Stimulated activated CD4-positive, alpha-beta T cell treated with anti-CD3 and anti-CD28 coated beads, Interleukin-2, amount 100 ng/mL, for 4 hours (primary cell): ENCODE measurements around the gene CLNK.

Experiments
- DNase-seq: peaks from one replicate; pipeline ENCODE4 v3.0.0-alpha.2; 2020; ENCODE audit warnings: low read depth

The CLNK gene

GRCh38 chr4:10684631-10685030 is at the start of gene CLNK:
TSS of gene CLNK (minus strand) at chr4:10684768. CDS start at chr4:10667869, 16,899 bp downstream.
- no peak for DNase-seq

GRCh38 chr4:10733481-10734062 is 49.0 kb upstream of the CLNK start:
- no peak for DNase-seq

- DNase-seq, result no peak
These were observed 48.4 kb upstream of the CLNK start for GRCh38 chr4:10732914-10733415.

- DNase-seq, result no peak
These were observed 47.8 kb upstream of the CLNK start for GRCh38 chr4:10732235-10732913.

- no peak for DNase-seq
These were observed 47.1 kb upstream of the CLNK start for GRCh38 chr4:10731690-10732089.

GRCh38 chr4:10731162-10731561 is 46.6 kb upstream of the CLNK start:
- no peak for DNase-seq

- DNase-seq, result no peak
These were observed 46.0 kb upstream of the CLNK start for GRCh38 chr4:10730590-10730989.

- DNase-seq, result no peak
These were observed 45.5 kb upstream of the CLNK start for GRCh38 chr4:10730019-10730418.

GRCh38 chr4:10729366-10729765 is 44.8 kb upstream of the CLNK start:
- no peak for DNase-seq

- no peak for DNase-seq
These were observed 43.4 kb upstream of the CLNK start for GRCh38 chr4:10728016-10728415.

GRCh38 chr4:10727140-10727880 is 42.7 kb upstream of the CLNK start:
- DNase-seq, result no peak

- no peak for DNase-seq
These were observed 38.4 kb upstream of the CLNK start for GRCh38 chr4:10722957-10723356.

GRCh38 chr4:10721616-10722015 is 37.0 kb upstream of the CLNK start:
- DNase-seq, result no peak

- no peak for DNase-seq
These were observed 31.6 kb upstream of the CLNK start for GRCh38 chr4:10716163-10716562.

- DNase-seq, result no peak
These were observed 31.1 kb upstream of the CLNK start for GRCh38 chr4:10715696-10716095.

GRCh38 chr4:10715135-10715534 is 30.6 kb upstream of the CLNK start:
- no peak for DNase-seq

GRCh38 chr4:10713591-10713990 is 29.0 kb upstream of the CLNK start:
- DNase-seq, result no peak

GRCh38 chr4:10706236-10706635 is 21.7 kb upstream of the CLNK start:
- no peak for DNase-seq

GRCh38 chr4:10704430-10704810 is 19.9 kb upstream of the CLNK start:
- DNase-seq, result no peak

- no peak for DNase-seq
These were observed 19.3 kb upstream of the CLNK start for GRCh38 chr4:10703766-10704429.

- DNase-seq, result no peak
These were observed 18.6 kb upstream of the CLNK start for GRCh38 chr4:10703156-10703555.

- no peak for DNase-seq
These were observed 17.3 kb upstream of the CLNK start for GRCh38 chr4:10701702-10702460.
